Smooth muscle cell (in vitro differentiated cells): ENCODE data around the gene KLHL22. TPM values are rescaled to one million over a fixed set of nuclear protein-coding genes. Genes with fewer than 3 reads are reported as not detected.

Experiments used
- DNase-seq: peaks from one replicate; lab custom pipeline; 2025; ENCODE audit not compliant: unreplicated experiment; lab: John Stamatoyannopoulos, UW
- H2AFZ ChIP-seq: fragments of 200-600 bp; sonication (generic); 2 replicates; pipeline ENCODE4 v1.6.0; 2016; ENCODE audit warnings: antibody characterized with exemption, low read depth, mild to moderate bottlenecking
- H3F3A ChIP-seq: fragments of 200-600 bp; sonication (generic); 2 replicates; pipeline ENCODE4 v1.6.0; 2017; ENCODE audit warnings: antibody characterized with exemption, low read depth
- H3K27ac ChIP-seq: fragments of 200-600 bp; sonication (generic); 2 replicates; pipeline ENCODE4 v1.5.1; 2016; ENCODE audit warnings: low read depth, mild to moderate bottlenecking
- H3K27me3 ChIP-seq: fragments of 200-600 bp; sonication (generic); 2 replicates; pipeline ENCODE4 v1.6.1; 2016; ENCODE audit warnings: low read depth, mild to moderate bottlenecking
- H3K36me3 ChIP-seq: fragments of 200-600 bp; sonication (generic); 2 replicates; pipeline ENCODE4 v1.5.1; 2016; ENCODE audit warnings: low read depth
- H3K4me1 ChIP-seq: fragments of 200-600 bp; sonication (generic); 2 replicates; pipeline ENCODE4 v1.5.1; 2016; ENCODE audit warnings: low read depth
- H3K4me2 ChIP-seq: fragments of 200-600 bp; sonication (generic); 2 replicates; pipeline ENCODE4 v1.6.0; 2016; ENCODE audit warnings: mild to moderate bottlenecking
- H3K4me3 ChIP-seq: fragments of 200-600 bp; sonication (generic); 2 replicates; pipeline ENCODE4 v1.5.1; 2016; ENCODE audit warnings: mild to moderate bottlenecking
- H3K79me2 ChIP-seq: fragments of 200-600 bp; sonication (generic); 2 replicates; pipeline ENCODE4 v1.6.0; 2016; ENCODE audit warnings: low read depth, mild to moderate bottlenecking
- H3K9ac ChIP-seq: fragments of 200-600 bp; sonication (generic); 2 replicates; pipeline ENCODE4 v1.6.0; 2016; ENCODE audit warnings: low read depth
- H3K9me3 ChIP-seq: fragments of 200-600 bp; sonication (generic); replicated peaks from 2 replicates; pipeline ENCODE4 v1.5.1; 2016; ENCODE audit warnings: low read depth
- H4K20me1 ChIP-seq: fragments of 200-600 bp; sonication (generic); 2 replicates; pipeline ENCODE4 v1.6.0; 2016; ENCODE audit warnings: low read depth
- WGBS: methylation state at CpG from one replicate; pipeline ENCODE4 v1.1.7; 2016; ENCODE audit warnings: low lambda C conversion rate; 5-methylcytosine and 5-hydroxymethylcytosine counted together
- polyA plus RNA-seq: library from polyadenylated mRNA; unstranded; fragments of >200 nt; fragmentation: Nextera tagmentation; extraction: Ambion mirVana; gene quantifications from 2 replicates; pipeline ENCODE4 v1.2.1, GENCODE V29; 2016
- total RNA-seq: library from RNA; depleted of rRNA; stranded (reverse); fragments of >200 nt; gene quantifications from 2 replicates; pipeline ENCODE4 v1.2.3, GENCODE V29; 2014
- TF ChIP-seq, protein P1 (sequence below): fragments of 200-600 bp; sonication (generic); IDR thresholded peaks from 2 replicates; pipeline ENCODE4 v1.5.1; 2017; ENCODE audit warnings: borderline replicate concordance, mild to moderate bottlenecking, antibody characterized with exemption; ENCODE audit not compliant: insufficient read depth, poor library complexity, severe bottlenecking

KLHL22 gene
- total and polyA plus RNA-seq, 2 experiments from 2014 or later, result 17.1 to 27.3 TPM

DNA sequence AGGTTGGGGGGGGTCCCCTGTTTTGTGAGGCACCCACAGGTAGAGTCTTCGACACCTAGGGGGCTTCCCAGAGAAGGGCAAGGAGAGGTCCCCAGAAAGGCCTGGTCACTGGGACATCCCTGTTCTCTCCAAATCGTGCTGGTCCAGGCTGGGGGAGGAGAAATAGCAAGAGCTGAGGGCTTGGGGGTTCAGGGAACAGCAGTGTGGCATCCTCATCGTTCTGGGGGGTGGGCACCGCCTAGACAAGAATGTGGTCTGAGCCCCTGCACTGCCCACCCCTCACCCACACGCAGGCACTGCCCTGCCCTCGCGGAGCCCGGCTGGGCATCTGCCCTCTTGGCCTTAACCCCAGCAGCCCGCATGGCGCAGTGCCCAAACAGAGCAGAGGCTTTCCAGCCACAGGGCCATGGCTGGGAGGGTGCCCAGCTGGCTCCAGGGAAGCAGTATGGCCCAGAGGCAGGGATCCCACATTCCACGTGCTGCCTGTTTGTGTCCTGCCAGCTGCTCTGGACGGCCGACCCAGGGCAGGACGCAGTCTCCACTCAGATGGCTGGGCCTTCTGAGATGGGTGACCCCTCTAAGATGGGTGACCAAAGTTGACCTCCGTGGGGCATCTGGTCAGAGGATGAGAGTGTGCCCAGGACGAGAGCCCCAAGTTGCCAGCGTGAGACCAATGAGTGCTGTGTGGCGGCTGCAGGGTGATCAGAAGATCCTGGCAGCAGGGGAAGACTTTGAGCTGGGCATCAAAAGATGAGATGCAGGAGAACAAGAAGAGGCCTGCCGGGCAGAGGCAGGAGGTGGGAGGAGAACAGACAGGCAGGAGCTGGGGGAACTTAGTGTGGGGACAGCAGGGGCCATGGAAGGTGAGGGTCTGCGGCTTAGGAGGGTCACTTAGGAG lies 72.3 kb downstream of the KLHL22 start:
- H3K79me2 ChIP-seq, result no peaks in the 10 kb centered on the region
- no peak for DNase-seq
- H3K4me2 ChIP-seq, result peak overlapping the region; percentile 33
- H3K27ac ChIP-seq, result peak overlapping the region; percentile 86
- peaks cover 12% of the 10 kb centered on the region for H4K20me1 ChIP-seq
- no peaks in the 10 kb centered on the region for H3K4me1 ChIP-seq
- TF ChIP-seq, protein P1, sequence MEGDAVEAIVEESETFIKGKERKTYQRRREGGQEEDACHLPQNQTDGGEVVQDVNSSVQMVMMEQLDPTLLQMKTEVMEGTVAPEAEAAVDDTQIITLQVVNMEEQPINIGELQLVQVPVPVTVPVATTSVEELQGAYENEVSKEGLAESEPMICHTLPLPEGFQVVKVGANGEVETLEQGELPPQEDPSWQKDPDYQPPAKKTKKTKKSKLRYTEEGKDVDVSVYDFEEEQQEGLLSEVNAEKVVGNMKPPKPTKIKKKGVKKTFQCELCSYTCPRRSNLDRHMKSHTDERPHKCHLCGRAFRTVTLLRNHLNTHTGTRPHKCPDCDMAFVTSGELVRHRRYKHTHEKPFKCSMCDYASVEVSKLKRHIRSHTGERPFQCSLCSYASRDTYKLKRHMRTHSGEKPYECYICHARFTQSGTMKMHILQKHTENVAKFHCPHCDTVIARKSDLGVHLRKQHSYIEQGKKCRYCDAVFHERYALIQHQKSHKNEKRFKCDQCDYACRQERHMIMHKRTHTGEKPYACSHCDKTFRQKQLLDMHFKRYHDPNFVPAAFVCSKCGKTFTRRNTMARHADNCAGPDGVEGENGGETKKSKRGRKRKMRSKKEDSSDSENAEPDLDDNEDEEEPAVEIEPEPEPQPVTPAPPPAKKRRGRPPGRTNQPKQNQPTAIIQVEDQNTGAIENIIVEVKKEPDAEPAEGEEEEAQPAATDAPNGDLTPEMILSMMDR, result no peak
- H3K9ac ChIP-seq, result peak overlapping the region; percentile 68
- H3K4me3 ChIP-seq, result no peak overlapping the region
- 89% methylated on average over 18 of the region's 20 CpGs for WGBS
- H3F3A ChIP-seq, result peaks cover 16% of the 10 kb centered on the region
- H2AFZ ChIP-seq, result no peak overlapping the region
- no peaks in the 10 kb centered on the region for H3K9me3 ChIP-seq
- H3K27me3 ChIP-seq, result no peaks in the 10 kb centered on the region
- H3K36me3 ChIP-seq, result no peaks in the 10 kb centered on the region

DNA sequence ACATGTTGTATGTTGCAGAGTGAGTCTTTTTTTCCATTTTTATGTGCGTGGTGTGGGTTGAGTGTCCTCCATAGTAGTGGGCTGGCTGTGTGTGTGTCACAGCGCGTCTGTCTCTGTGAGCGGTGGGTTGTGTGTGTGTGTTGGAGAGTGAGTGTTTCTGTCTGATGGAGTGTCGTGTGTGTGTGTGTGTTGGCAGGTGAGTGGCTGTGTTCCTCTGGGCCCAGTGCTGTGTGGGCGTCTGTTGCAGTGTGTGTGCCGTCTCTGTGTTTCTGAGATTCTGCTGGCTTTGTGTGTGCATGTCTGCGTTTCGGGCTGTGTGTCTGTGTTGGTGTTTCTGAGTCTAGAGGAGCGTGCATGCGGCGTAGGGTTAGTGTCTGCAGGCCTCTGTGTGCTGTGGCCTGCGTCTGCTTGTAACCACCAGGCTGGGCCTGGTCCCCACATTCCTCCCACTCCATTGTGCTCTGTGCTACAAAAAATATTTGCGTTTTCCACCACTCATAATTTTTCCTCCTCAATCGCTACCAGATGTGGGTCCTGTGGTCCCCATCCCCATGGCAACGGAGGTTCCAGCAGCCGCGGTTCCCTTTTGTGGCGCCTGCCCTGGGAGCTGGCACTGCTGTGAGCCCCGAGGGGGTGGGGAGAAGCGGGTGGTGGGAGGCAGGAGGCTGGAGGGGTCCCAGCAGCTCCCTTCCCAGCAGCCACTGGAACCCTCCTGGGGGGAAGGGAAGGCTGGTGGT lies 73.2 kb downstream of the KLHL22 start:
- 33% methylated on average over 20 of the region's 21 CpGs for WGBS
- Histone ChIP-seq H2AFZ (no peak overlapping the region), H3K9ac (peak overlapping the region; percentile 68), H3K9me3 (no peaks in the 10 kb centered on the region), H3K27me3 (no peaks in the 10 kb centered on the region), H3K4me2 (peak overlapping the region; percentile 33), H3K4me1 (no peaks in the 10 kb centered on the region), H3K27ac (peak overlapping the region; percentile 86), H3F3A (peaks cover 16% of the 10 kb centered on the region), H3K36me3 (no peaks in the 10 kb centered on the region), H3K79me2 (no peaks in the 10 kb centered on the region), H3K4me3 (no peak overlapping the region), H4K20me1 (peaks cover 6% of the 10 kb centered on the region)
- TF ChIP-seq, protein P1, result no peak
- no peak for DNase-seq

DNA sequence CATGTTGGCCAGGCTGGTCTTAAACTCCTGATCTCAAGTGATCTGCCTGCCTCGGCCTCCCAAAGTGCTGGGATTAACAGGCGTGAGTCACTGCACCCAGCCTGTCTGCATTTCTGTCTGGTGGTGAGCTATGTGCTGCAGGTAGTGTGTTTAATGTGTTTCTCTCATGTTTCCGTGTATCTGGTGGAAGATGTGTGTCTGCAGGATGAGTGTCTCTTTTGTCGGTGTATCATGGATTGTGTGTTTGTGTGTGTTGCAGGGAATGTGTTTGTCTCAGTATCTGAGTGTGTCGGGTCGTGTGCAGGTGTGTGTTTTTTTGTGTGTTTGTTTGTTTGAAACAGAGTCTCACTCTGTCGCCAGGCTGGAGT lies 74.1 kb downstream of the KLHL22 start:
- Histone ChIP-seq H3K27ac (peak overlapping the region; percentile 86), H2AFZ (no peak overlapping the region), H3K9me3 (no peaks in the 10 kb centered on the region), H3K4me2 (no peak overlapping the region), H4K20me1 (no peaks in the 10 kb centered on the region), H3K4me1 (no peaks in the 10 kb centered on the region), H3K4me3 (no peak overlapping the region), H3K9ac (peak overlapping the region; percentile 68), H3F3A (peaks cover 16% of the 10 kb centered on the region), H3K79me2 (no peaks in the 10 kb centered on the region), H3K36me3 (no peaks in the 10 kb centered on the region), H3K27me3 (no peaks in the 10 kb centered on the region)
- 66% methylated on average over 7 of the region's 7 CpGs for WGBS
- TF ChIP-seq, protein P1, result no peak
- DNase-seq, result no peak
